GM19035 (cell line): Measurements from ENCODE around the gene CACNG1.

Experiments used
- ATAC-seq: cut with Tn5 transposase; IDR thresholded peaks from one replicate; pipeline ENCODE4 v1.9.1; 2021; ENCODE audit not compliant: unreplicated experiment

CACNG1 gene

GRCh38 chr17:67044016-67044772 is at the start of gene CACNG1:
TSS of gene CACNG1 (plus strand) at chr17:67044554. CDS start at chr17:67044661, 107 bp downstream.
- ATAC-seq = no peak

- no peak for ATAC-seq
These were observed 49.3 kb upstream of the CACNG1 start for GRCh38 chr17:66994930-66995535.

DNA sequence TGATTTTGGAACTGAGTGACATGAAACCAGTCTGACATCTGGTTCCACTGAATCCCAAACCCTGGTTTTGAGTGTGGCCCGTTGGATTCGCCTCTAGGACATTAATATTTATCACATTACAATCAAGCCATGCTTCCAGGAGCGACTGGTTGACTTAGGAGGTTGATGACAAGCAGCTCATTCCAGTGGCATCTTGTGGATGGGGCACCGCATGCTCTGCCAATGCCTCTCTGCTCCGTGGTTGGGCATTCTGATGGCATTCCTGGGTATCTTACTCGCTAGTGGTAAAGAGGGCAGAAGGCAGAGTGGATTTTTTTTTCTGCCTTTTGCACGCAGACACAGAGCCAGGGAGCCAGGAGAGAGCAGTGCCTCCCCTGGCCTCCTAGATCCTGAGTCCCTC is 48.4 kb upstream of the CACNG1 start:
- no peak for ATAC-seq

- no peak for ATAC-seq
These were observed 47.4 kb upstream of the CACNG1 start for GRCh38 chr17:66996926-66997325.

GRCh38 chr17:67003231-67003630 is 41.1 kb upstream of the CACNG1 start:
- no peak for ATAC-seq

GRCh38 chr17:67004181-67004580 is 40.2 kb upstream of the CACNG1 start:
- no peak for ATAC-seq

- ATAC-seq = no peak
These were observed 37.1 kb upstream of the CACNG1 start for GRCh38 chr17:67007266-67007665.

- no peak for ATAC-seq
These were observed 36.3 kb upstream of the CACNG1 start for GRCh38 chr17:67008101-67008500.

GRCh38 chr17:67011527-67012175 is 32.7 kb upstream of the CACNG1 start:
- ATAC-seq = no peak

DNA sequence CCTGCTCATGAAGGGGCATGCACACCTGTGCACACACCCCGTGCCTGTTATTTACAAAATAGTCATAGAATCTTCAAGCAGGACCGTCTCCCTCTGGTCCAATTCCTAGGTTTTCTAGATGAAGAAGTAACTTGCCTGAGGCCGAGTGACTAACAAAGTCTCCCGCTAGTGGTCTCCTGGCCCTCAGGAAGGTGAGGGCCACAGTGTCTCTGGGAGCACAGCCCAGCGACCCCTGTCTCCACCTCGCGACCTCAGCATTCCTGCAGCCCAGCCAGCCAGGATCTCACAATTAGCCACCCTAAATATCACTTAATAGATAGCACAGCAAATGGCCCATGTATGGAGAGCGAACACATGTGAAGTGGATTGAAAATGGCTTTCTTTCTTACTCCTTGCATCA is 30.5 kb upstream of the CACNG1 start:
- no peak for ATAC-seq

- no peak for ATAC-seq
These were observed 29.4 kb upstream of the CACNG1 start for GRCh38 chr17:67015001-67015400.

GRCh38 chr17:67016039-67016762 is 28.2 kb upstream of the CACNG1 start:
- ATAC-seq = no peak

DNA sequence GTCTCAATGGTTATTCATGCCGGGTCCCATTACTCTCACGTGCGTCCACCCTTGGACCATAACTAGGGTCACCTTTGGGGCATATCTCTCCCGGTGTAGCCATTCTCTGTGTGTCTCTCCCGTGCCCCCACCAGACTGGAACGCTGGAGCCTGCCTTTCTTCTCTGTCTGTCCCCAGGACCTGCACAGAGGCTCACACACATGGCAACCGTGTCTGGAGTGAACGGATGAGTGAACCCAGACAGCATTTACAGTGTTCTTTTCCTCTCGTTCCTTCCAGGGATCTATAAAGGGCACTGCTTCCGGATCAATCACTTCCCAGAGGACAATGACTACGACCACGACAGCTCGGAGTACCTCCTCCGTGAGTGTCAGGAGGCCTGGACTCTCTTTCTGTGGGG is 26.4 kb upstream of the CACNG1 start:
- ATAC-seq = no peak

DNA sequence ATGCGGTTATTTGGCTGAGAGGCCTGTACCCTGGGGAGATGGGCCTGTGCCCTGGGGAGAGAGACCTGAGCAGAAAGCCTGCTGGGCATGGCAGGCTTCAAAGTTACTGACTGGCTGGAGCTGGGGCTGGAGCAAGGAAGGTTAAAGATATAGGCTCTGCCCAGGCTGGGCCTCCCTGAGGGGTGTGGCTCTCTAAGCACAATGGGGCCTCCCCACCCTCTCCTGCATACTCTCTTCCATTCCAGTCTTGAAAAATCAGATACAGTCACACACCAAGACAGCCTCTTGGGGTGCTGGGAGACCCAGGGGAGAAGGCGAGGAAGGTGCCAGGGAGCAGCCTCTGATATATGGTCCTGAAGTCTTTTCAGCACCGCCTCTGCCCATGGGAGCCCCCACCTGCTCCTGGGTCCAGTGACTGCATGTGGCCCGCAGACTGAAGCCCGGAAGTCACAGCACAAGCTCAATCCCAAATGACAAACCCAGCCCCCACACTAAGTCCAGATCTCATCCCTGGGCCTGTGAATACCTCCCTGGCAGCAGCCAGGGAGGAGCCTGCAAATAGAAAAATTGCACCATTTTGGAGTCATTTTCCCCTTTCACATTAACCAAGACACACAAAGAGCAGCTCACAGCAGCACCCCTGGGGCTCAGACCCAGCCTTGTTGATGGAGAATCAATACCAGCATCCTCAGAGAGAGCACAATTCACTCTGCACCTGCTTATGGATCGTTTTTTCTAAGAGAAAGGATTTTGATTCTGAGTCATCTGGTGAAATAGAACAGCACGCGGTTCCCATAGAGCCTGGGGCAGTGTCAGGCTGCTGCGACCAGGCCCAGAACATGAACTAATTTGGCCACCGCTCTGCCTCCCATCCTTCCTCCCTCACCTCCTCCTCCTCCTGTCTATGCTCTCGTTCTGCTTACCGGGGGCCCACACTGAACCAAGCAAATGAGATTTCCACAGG is 25.6 kb upstream of the CACNG1 start:
- ATAC-seq = no peak

DNA sequence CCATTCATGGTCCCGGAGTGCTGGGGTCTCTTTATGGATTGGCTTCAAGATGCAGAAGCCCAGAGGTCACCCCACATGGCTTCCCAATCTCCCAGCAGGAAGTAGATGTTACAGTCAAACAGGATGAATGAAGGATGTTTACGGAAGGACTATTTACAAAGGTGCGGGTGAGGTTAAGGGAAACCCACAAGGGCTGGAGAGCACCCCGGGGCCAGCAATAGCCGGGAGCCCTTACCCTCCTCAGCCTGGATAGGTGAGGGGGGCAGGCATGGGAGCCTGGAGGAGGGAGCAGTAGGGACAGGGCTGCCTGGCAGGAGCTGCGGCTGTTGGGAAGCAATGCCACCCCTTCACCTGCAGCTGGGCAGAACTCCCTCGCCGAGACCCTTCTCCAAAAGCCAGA is 24.5 kb upstream of the CACNG1 start:
- ATAC-seq = no peak

GRCh38 chr17:67020293-67020766 is 24.0 kb upstream of the CACNG1 start:
- ATAC-seq = no peak

- no peak for ATAC-seq
These were observed 23.2 kb upstream of the CACNG1 start for GRCh38 chr17:67021196-67021595.

- ATAC-seq = no peak
These were observed 22.5 kb upstream of the CACNG1 start for GRCh38 chr17:67021743-67022450.

- ATAC-seq = no peak
These were observed 21.9 kb upstream of the CACNG1 start for GRCh38 chr17:67022451-67022810.

DNA sequence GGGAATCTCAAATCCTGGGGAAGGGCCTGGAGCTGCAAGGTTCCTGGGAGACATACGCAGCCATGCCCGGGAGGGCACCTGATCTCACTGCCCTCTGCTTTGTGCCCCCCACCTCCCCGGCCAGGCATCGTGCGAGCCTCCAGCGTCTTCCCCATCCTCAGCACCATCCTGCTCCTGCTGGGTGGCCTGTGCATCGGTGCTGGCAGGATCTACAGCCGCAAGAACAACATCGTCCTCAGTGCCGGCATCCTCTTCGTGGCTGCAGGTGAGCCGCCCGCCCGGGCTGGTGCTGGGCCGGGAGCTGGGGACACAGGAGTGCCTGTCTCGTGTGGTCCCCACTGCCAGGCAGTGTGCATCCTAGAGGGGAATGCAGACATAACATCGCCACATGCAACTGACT is 19.6 kb upstream of the CACNG1 start:
- ATAC-seq = no peak
